Measurements from ENCODE around the gene FEZ2. TPM values are rescaled to one million over a fixed set of nuclear protein-coding genes. Genes with fewer than 3 reads are reported as not detected.

FEZ2 gene
- polyA plus RNA-seq, 3 donors: 8.2 to 54.1 (median 35.4) TPM

GRCh38 chr2:36568516-36569246, 29.3 kb downstream of the FEZ2 start:
- 62 to 71% (median 68%) methylated on average over 6 of the region's 6 CpGs for WGBS, 3 donors
- H3K27ac ChIP-seq (ENCODE audit: low read depth, low read length): no peak overlapping the region

DNA sequence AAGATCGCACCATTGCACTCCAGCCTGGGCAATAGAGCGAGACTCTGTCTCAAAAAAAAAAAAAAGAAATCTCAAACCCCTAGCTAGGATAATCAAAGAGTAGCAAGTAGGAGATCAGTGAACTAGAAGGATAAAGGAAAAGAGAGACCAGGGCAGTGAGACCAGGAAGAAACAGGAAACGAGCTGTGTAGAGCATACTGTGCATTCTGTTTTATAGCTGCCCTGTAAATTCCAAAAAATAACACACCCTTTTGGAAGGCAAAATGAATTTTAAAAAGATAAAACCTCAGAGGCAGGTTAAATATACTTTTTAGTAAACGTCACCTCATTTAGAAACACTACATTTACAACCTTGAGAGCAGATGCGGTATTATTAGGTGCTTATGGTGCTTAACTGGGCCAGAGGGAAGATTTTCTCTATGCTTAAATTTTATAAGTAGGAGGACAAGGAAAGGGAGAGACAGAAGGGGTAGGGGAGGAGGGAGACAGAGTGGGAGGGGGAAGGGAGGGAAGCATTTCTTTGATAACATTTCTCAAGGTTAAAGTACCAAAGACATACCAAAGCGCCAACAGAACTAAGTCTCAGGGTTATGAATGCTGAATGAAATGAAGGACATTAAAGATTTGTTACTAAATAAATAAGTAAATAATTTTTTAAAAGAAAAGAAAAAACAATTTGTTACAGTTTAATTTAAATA, 30.1 kb downstream of the FEZ2 start:
- 84 to 95% (median 90%) methylated on average over 6 of the region's 6 CpGs for WGBS, 3 donors
- H3K27ac ChIP-seq (ENCODE audit: low read depth, low read length): no peak overlapping the region

GRCh38 chr2:36566887-36567286, 31.1 kb downstream of the FEZ2 start:
- no peak overlapping the region for H3K27ac ChIP-seq (ENCODE audit: low read depth, low read length)
- 95 to 99% (median 96%) methylated on average over 4 of the region's 4 CpGs for WGBS, 3 donors

DNA sequence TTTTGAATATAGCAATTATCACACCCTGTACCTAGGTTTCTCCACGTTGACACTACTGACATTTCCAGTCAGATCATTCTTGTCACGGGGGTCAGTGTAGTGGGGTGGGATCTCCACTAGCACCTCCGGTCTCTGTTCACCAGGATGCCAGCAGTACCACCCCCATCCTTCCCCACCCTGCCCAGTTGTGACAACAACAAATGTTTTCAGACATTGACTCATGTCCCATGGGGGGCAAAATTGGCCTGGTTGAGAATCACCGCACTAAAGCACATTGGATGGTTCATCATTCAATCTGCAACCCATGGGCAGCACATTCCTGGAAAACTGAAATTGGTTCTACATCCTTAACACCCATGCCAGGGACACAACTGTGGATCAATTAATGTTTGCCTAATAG, 32.3 kb downstream of the FEZ2 start:
- WGBS, 3 donors: 94 to 96% (median 94%) methylated on average over 4 of the region's 4 CpGs
- H3K27ac ChIP-seq (ENCODE audit: low read depth, low read length): no peak overlapping the region

GRCh38 chr2:36564377-36564930, 33.5 kb downstream of the FEZ2 start:
- no peak overlapping the region for H3K27ac ChIP-seq (ENCODE audit: low read depth, low read length)
- WGBS, 3 donors: 80 to 93% (median 85%) methylated on average over 11 of the region's 11 CpGs

DNA sequence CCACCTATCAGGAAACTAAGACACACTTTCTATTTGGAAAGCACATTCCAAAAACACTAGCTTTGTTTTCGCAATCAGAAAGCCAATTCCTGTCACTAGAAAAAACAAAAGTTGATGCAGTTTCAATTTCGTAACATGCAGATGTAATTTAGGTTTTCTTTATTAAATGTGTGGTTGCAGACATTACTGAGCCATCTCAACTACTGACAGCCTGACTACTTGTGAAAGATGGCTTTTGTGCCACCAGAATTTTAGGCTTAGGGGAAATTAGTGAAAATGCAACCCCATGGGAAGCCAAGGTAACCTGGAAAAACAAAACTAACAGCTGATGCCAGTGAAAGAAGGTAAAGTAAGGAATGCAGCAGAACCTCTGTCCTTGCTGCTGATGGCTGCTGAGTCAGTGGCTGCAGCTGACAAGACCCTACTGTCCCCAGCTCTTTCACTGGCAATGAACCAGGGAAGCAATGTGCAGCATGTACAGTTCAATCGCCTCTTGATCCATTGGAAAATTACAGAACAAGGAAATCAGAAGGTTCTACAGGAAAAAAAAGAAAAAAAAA, 34.9 kb downstream of the FEZ2 start:
- no peak overlapping the region for H3K27ac ChIP-seq (ENCODE audit: low read depth, low read length)
- WGBS, 3 donors: 36 to 65% (median 47%) methylated on average over 3 of the region's 3 CpGs

- WGBS, 3 donors: 83 to 97% (median 91%) methylated on average over 1 of the region's 1 CpG
- no peak overlapping the region for H3K27ac ChIP-seq (ENCODE audit: low read depth, low read length)
Measured at GRCh38 chr2:36562240-36562639, 35.7 kb downstream of the FEZ2 start.

GRCh38 chr2:36561237-36561944, 36.6 kb downstream of the FEZ2 start:
- H3K27ac ChIP-seq (ENCODE audit: low read depth, low read length): no peak overlapping the region
- WGBS, 3 donors: 65 to 82% (median 66%) methylated on average over 8 of the region's 8 CpGs

DNA sequence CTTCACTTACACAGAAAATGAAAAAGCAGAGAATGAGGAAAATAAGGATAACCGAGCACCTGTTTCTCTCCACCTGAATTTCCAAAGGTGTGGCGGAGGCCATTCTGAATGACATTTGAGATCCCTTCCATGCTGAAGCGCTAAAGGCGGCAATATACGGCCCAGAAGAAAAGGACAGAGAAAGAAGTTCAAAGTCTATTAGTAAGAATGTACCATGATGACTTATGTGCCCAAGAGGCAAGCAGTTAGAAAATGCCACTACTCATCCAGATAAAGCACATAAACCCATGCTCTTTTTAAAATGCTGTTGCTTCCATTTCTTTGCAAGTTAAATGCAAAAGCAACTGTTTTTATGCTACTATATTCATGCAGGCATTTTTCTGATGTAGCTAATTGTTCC, 37.2 kb downstream of the FEZ2 start:
- 97 to 100% (median 98%) methylated on average over 5 of the region's 5 CpGs for WGBS, 3 donors
- no peak overlapping the region for H3K27ac ChIP-seq (ENCODE audit: low read depth, low read length)

- H3K27ac ChIP-seq (ENCODE audit: low read depth, low read length): no peak overlapping the region
- WGBS, 3 donors: 91 to 94% (median 93%) methylated on average over 11 of the region's 11 CpGs
Measured at GRCh38 chr2:36559221-36559942, 38.6 kb downstream of the FEZ2 start.

DNA sequence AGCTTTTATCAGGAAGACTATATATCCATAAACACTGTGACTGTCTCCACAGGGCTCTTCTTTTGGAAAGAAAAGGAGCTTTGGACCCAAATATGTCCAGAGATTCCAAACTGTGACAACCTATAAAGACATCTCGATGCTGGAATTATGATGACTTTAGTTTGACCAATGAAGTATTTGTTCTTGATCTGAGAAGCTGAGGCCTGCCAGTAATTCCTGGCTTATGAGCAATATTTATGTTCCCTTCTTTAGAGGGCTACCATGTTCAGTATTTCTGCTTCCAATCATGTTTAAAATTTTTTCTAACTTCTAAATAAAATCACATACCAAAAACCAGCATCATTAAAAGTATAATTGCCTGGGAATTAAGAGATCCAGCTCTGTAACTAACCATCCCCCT, 41.1 kb downstream of the FEZ2 start:
- H3K27ac ChIP-seq (ENCODE audit: low read depth, low read length): no peak overlapping the region
- 87 to 94% (median 90%) methylated on average over 1 of the region's 1 CpG for WGBS, 3 donors

- 64 to 87% (median 76%) methylated on average over 3 of the region's 3 CpGs for WGBS, 3 donors
- no peak overlapping the region for H3K27ac ChIP-seq (ENCODE audit: low read depth, low read length)
Measured at GRCh38 chr2:36555789-36556188, 42.2 kb downstream of the FEZ2 start.

- 90 to 98% (median 97%) methylated on average over 1 of the region's 1 CpG for WGBS, 3 donors
- no peak overlapping the region for H3K27ac ChIP-seq (ENCODE audit: low read depth, low read length)
Measured at GRCh38 chr2:36554531-36554930, 43.4 kb downstream of the FEZ2 start.

DNA sequence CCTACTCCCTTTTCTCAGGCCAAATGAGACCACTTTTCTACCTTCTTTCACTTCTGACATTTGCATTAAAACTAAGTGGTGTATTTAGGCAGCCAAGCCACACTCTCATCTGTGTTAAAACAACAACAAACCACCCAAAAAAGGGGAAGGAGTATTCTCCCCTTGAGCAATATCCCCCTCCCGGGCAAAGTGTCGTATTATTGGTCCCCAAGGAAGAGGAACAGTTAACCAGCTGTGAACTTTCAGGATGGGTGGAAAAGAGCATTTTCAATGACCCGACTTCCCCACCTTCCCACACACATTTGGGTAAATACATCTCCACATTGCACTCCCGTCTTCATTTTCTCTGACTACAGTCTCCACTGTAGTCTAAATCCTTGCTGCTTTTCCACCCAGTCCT, 44.3 kb downstream of the FEZ2 start:
- WGBS, 3 donors: 43 to 86% (median 45%) methylated on average over 4 of the region's 4 CpGs
- no peak overlapping the region for H3K27ac ChIP-seq (ENCODE audit: low read depth, low read length)

GRCh38 chr2:36550006-36550405, 48.0 kb downstream of the FEZ2 start:
- H3K27ac ChIP-seq (ENCODE audit: low read depth, low read length): no peak overlapping the region
- 97 to 99% (median 98%) methylated on average over 5 of the region's 5 CpGs for WGBS, 3 donors

DNA sequence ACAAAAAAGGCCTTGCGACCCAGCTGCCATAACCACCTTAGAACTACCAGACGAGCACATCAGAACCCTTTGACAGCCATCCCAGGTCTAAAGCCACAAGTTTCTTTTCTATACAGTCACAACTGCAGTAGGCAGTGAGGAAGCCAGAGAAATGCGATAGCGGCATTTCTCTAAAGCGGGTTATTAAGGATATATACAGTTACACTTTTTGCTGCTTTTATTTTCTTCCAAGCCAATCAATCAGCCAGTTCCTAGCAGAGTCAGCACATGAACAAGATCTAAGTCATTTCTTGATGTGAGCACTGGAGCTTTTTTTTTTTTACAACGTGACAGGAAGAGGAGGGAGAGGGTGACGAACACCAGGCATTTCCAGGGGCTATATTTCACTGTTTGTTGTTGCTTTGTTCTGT, 48.8 kb downstream of the FEZ2 start:
- no peak overlapping the region for H3K27ac ChIP-seq (ENCODE audit: low read depth, low read length)
- WGBS, 3 donors: 51 to 75% (median 60%) methylated on average over 7 of the region's 7 CpGs

DNA sequence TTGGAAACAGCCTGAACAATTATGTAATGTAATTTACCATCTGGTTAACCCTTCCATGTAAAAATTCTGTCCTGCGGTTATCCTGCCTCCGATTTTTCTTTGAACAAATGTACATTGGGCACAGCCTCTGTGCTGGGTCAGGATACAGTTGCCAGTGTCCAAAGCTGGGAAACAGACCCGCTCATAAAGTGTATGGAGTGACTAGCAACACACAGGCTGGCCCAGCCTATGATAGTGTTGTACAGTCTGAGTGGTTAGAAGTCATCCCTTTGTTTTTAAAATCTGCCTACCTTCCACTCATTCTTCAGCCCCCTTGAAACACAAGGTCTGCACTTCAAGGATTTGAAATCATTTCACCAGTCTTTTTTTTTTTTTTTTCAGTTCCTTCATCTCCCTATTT, 50.1 kb downstream of the FEZ2 start:
- 96 to 98% (median 96%) methylated on average over 3 of the region's 3 CpGs for WGBS, 3 donors

GRCh38 chr2:36545871-36546416, 52.0 kb downstream of the FEZ2 start:
- 0 to 45% (median 0%) methylated on average over 1 of the region's 1 CpG for WGBS, 3 donors
- no peak overlapping the region for H3K27ac ChIP-seq (ENCODE audit: low read depth, low read length)

More for the DNA sequence above, 50.1 kb downstream of the FEZ2 start:
- H3K27ac ChIP-seq (ENCODE audit: low read depth, low read length): no peak overlapping the region
